ENCODE measurements around the gene RBM7. TPM values are rescaled to one million over a fixed set of nuclear protein-coding genes. Genes with fewer than 3 reads are reported as not detected.

The RBM7 gene
- total and polyA plus RNA-seq, 2 of the 8 experiments (the other 6 are each of a cell fraction or from before 2014, with no cell fraction given): 18.0 to 45.7 TPM

GRCh38 chr11:114358716-114359115, 41.8 kb upstream of the RBM7 start:
- Histone ChIP-seq H3K23me2 (ENCODE audit: low read depth, low read length) (no peaks in the 10 kb centered on the region), H3K4me2 (ENCODE audit: insufficient read depth in 1 of 2, low read depth in 2 of 2, low read length in 2 of 2) (no peak overlapping the region), H3K79me1 (ENCODE audit: low read depth, low read length) (no peaks in the 10 kb centered on the region), H3K79me2 (ENCODE audit: control insufficient read depth in 1 of 2, insufficient read depth in 2 of 2, low read length in 2 of 2) (no peaks in the 10 kb centered on the region), H3K36me3 (ENCODE audit: control insufficient read depth in 2 of 4, insufficient read depth in 4 of 4, low read length in 3 of 4) (no peaks in the 10 kb centered on the region), H2AK5ac (ENCODE audit: low read depth, low read length) (no peak overlapping the region), H2BK12ac (ENCODE audit: low read depth, low read length) (no peak overlapping the region), H2BK5ac (ENCODE audit: low read depth, low read length) (no peak overlapping the region), H2BK15ac (ENCODE audit: low read length) (no peak overlapping the region), H3K18ac (ENCODE audit: extremely low read depth, low read length) (no peak overlapping the region), H3K27ac (ENCODE audit: low read depth, low read length) (no peak overlapping the region), H3K4me1 (replicated peaks in 1 of 4; ENCODE audit: control insufficient read depth in 3 of 4, insufficient read depth in 4 of 4, low read length in 3 of 4) (no peaks in the 10 kb centered on the region), H2BK120ac (replicated peaks; ENCODE audit: low read depth, low read length) (no peak overlapping the region), H4K20me1 (replicated peaks in 1 of 2; ENCODE audit: control insufficient read depth in 1 of 2, insufficient read depth in 2 of 2, low read length in 2 of 2) (no peaks in the 10 kb centered on the region), H3K9me3 (ENCODE audit: insufficient read depth in 2 of 2, low read depth in 1 of 2, low read length in 1 of 2) (no peaks in the 10 kb centered on the region; a peak in 1 of 4 replicates), H3K4ac (replicated peaks; ENCODE audit: insufficient read length, low read depth, low read length) (no peak overlapping the region), H3K23ac (ENCODE audit: insufficient read length) (no peak overlapping the region), H3K27me3 (replicated peaks in 1 of 4; ENCODE audit: control insufficient read depth in 3 of 4, extremely low read depth in 1 of 4, insufficient read depth in 3 of 4, low read length in 3 of 4) (no peaks in the 10 kb centered on the region), H4K8ac (ENCODE audit: extremely low read depth, insufficient read depth, low read length) (no peak overlapping the region), H3K4me3 (ENCODE audit: extremely low read depth in 1 of 4, insufficient read depth in 2 of 4, low read depth in 3 of 4, low read length in 4 of 4) (no peak overlapping the region), H2BK20ac (ENCODE audit: low read length) (no peak overlapping the region), H2AFZ (ENCODE audit: low read length) (0 out of 2 replicates have a peak overlapping the region, but pooled peaks have one; percentile 58), H3K14ac (ENCODE audit: insufficient read length) (no peak overlapping the region), H3K9ac (replicated peaks in 1 of 4; ENCODE audit: extremely low read depth in 1 of 4, low read depth in 3 of 4, low read length in 3 of 4) (no peak overlapping the region), H3K56ac (replicated peaks; ENCODE audit: insufficient read length, low read depth, low read length) (no peak overlapping the region), H4K5ac (ENCODE audit: insufficient read length, low read depth, low read length) (no peak overlapping the region), H4K91ac (replicated peaks; ENCODE audit: insufficient read length, low read length) (no peak overlapping the region)
- ChIA-PET CTCF (ENCODE audit: partially characterized antibody) (interaction anchor here (0.8 to 1.4 kb wide), 2 partner anchors 12 to 18 kb away, joined by 5 read pairs; no protein-coding TSS in a partner anchor), POLR2A (ENCODE audit: partially characterized antibody) (no interaction called here)
- no peak for FAIRE-seq
- WGBS, 2 experiments (ENCODE audit: extremely low coverage in 1 of 2, insufficient coverage in 1 of 2, insufficient read length in 1 of 2, insufficient replicate concordance in 2 of 2, low coverage in 1 of 2, low lambda C conversion rate in 2 of 2, missing lambda C conversion rate in 1 of 2): 88% methylated on average over 1 of the region's 1 CpG; no CpG with 5 or more reads in 1 of the 2 experiments
- TF ChIP-seq ATF2 (IDR thresholded peaks at IDR 0.05; ENCODE audit: low read length) (no peak), SP4 (IDR thresholded peaks at IDR 0.05; ENCODE audit: low read length) (no peak), TCF12 (IDR thresholded peaks at IDR 0.05; ENCODE audit: low read depth, low read length) (no peak), ATF3 (IDR thresholded peaks at IDR 0.05; ENCODE audit: insufficient read depth, low read depth, low read length) (no peak), CEBPB (IDR thresholded peaks at IDR 0.05; ENCODE audit: low read depth, low read length) (no peak), KDM4A (IDR thresholded peaks at IDR 0.05; ENCODE audit: low read depth, low read length, severe bottlenecking) (no peak), MAX (IDR thresholded peaks at IDR 0.05) (no peak), CHD1 (IDR thresholded peaks at IDR 0.05; ENCODE audit: low read depth, low read length) (no peak)
- no peak for DNase-seq (ENCODE audit: low read depth in 1 of 2, low spot score in 2 of 2)
